ENCODE data around the gene TNS2.
"Not testable (repeated sequence)": the region's sequence is repeated elsewhere in the genome, so short reads cannot be mapped to it uniquely, and the experiment has no call there.

DNA sequence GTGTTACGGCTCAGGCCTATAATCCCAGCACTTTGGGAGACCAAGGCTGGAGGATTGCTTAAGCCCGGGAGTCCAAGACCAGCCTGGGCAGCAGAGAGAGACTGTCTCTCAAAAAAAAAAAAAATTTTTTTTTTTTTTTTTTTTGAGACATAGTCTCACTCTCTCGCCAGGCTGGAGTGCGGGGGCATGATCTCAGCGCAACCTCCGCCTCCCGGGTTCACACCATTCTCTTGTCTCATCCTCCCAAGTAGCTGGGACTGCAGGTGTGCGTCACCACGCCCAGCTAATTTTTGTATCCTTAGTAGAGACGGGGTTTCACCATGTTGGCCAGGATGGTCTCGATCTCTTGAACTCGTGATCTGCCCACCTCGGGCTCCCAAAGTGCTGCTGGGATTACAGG, 22.9 kb upstream of the TNS2 start:
- TF ChIP-seq POLR2A (IDR thresholded peaks at IDR 0.05; ENCODE audit: low read length); GATA1 (IDR thresholded peaks at IDR 0.05; ENCODE audit: low read depth, low read length): not testable (repeated sequence)

All from erythroblast (primary cell).